ENCODE measurements around the gene NXPH2.
"Not testable (repeated sequence)": the region's sequence is repeated elsewhere in the genome, so short reads cannot be mapped to it uniquely, and the experiment has no call there.

NXPH2 gene

GRCh38 chr2:138711812-138712211 lies 68.4 kb downstream of the NXPH2 start:
- DNase-seq (ENCODE audit: low read depth): no peak

- peak; percentile 17 for DNase-seq (ENCODE audit: low read depth)
Observed at GRCh38 chr2:138708682-138709241, 71.4 kb downstream of the NXPH2 start.

GRCh38 chr2:138707392-138708074 lies 72.7 kb downstream of the NXPH2 start:
- peak; percentile 81 for DNase-seq (ENCODE audit: low read depth)

- no peak for DNase-seq (ENCODE audit: low read depth)
Observed at GRCh38 chr2:138703242-138703641, 76.9 kb downstream of the NXPH2 start.

- DNase-seq (ENCODE audit: low read depth): no peak
Observed at GRCh38 chr2:138700716-138701115, 79.5 kb downstream of the NXPH2 start.

GRCh38 chr2:138699421-138699820 lies 80.8 kb downstream of the NXPH2 start:
- no peak for DNase-seq (ENCODE audit: low read depth)

- no peak for DNase-seq (ENCODE audit: low read depth)
Observed at GRCh38 chr2:138698428-138698827, 81.8 kb downstream of the NXPH2 start.

GRCh38 chr2:138691667-138692066 lies 88.5 kb downstream of the NXPH2 start:
- no peak for DNase-seq (ENCODE audit: low read depth)

- no peak for DNase-seq (ENCODE audit: low read depth)
Observed at GRCh38 chr2:138689705-138690104, 90.5 kb downstream of the NXPH2 start.

GRCh38 chr2:138682163-138682562 lies 98.0 kb downstream of the NXPH2 start:
- DNase-seq (ENCODE audit: low read depth): no peak

- no peak for DNase-seq (ENCODE audit: low read depth)
Observed at GRCh38 chr2:138677221-138677620, 103.0 kb downstream of the NXPH2 start.

- no peak for DNase-seq (ENCODE audit: low read depth)
Observed at GRCh38 chr2:138676619-138677021, 103.6 kb downstream of the NXPH2 start.

- DNase-seq (ENCODE audit: low read depth): no peak
Observed at GRCh38 chr2:138671566-138671965, 108.6 kb downstream of the NXPH2 start.

GRCh38 chr2:138670734-138671133 lies 109.5 kb downstream of the NXPH2 start:
- no peak for DNase-seq (ENCODE audit: low read depth)

- no peak for DNase-seq (ENCODE audit: low read depth)
Observed at GRCh38 chr2:138665937-138666336, 114.3 kb downstream of the NXPH2 start.

GRCh38 chr2:138658187-138658894 lies 121.8 kb downstream of the NXPH2 start:
- no peak for DNase-seq (ENCODE audit: low read depth)

- DNase-seq (ENCODE audit: low read depth): no peak
Observed at GRCh38 chr2:138654146-138654545, 126.0 kb downstream of the NXPH2 start.

- DNase-seq (ENCODE audit: low read depth): no peak
Observed at GRCh38 chr2:138652378-138652777, 127.8 kb downstream of the NXPH2 start.

GRCh38 chr2:138649571-138649970 lies 130.6 kb downstream of the NXPH2 start:
- DNase-seq (ENCODE audit: low read depth): no peak

GRCh38 chr2:138648606-138649005 lies 131.6 kb downstream of the NXPH2 start:
- no peak for DNase-seq (ENCODE audit: low read depth)

- not testable (repeated sequence) for DNase-seq (ENCODE audit: low read depth)
Observed at GRCh38 chr2:138644776-138645175, 135.4 kb downstream of the NXPH2 start.

- DNase-seq (ENCODE audit: low read depth): no peak
Observed at GRCh38 chr2:138640921-138641676, 139.1 kb downstream of the NXPH2 start.

- DNase-seq (ENCODE audit: low read depth): no peak
Observed at GRCh38 chr2:138637686-138638085, 142.5 kb downstream of the NXPH2 start.

All from fibroblast of the conjunctiva (primary cell).